ENCODE data around the gene ATP6V0A1. TPM values are rescaled to one million over a fixed set of nuclear protein-coding genes. Genes with fewer than 3 reads are reported as not detected.

Gene ATP6V0A1
- total and polyA plus RNA-seq, 3 donors from 2014 or later: 89.9 to 143 (median 131) TPM

DNA sequence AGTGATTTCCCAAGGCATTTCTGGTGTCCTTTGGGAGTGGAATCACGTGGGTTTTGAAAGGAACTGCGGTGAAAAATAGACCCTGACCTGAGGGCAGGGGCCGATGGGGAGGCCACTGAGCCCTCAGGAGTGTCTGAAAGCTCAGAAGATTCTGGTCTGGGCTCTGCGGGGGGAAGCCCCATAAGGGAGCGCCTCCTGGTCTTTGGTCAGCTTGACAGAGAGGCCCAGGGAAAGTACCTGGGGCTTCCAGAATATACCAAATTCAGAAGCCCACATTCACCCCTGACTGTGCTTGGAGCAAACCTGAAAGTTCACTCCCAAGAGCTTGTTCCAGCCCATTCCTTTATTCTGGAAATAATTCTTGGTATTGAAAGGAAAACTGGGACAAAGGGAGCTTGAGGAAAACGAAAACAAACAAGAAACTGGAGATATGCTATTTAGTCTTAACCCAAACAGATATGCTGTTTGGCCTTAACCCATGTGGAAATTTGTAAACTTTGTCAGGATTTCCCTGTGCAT is 54.1 kb downstream of the ATP6V0A1 start:
- no peak for TF ChIP-seq CTCF (IDR thresholded peaks at IDR 0.05)
- TF ChIP-seq POLR2A (IDR thresholded peaks at IDR 0.05): no peak
- Histone ChIP-seq H3K4me1 (peaks cover 54% of the 10 kb centered on the region), H3K36me3 (ENCODE audit: low read depth, missing control alignments) (no peaks in the 10 kb centered on the region), H3K27me3 (no peaks in the 10 kb centered on the region), H3K9me3 (no peaks in the 10 kb centered on the region), H3K4me3 (no peak overlapping the region), H3K27ac (peak overlapping the region; percentile 76 to 93)
- WGBS, 2 donors: 53 to 58% methylated on average over 6 of the region's 6 CpGs
- intact Hi-C loops (cut with DNase I; ENCODE audit: low total_unique reads): no loop called here
- no peak for DNase-seq

DNA sequence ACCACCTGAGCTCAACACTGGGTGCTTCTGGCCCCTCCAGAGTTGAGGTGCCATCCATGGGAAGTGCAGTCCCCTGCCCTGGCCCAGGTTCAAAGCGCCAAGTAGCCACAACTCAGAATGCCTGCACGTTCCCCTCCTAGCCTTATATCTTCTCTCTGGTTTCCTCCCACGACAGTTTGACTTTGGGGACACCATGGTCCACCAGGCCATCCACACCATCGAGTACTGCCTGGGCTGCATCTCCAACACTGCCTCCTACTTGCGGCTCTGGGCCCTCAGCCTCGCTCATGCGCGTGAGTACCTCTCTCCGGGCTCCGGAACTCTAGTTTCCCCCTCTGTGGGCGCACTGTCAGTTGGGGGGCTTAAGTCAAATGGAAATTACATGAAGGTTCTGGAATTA is 55.0 kb downstream of the ATP6V0A1 start:
- TF ChIP-seq POLR2A (IDR thresholded peaks at IDR 0.05): no peak
- no peak for TF ChIP-seq CTCF (IDR thresholded peaks at IDR 0.05)
- Histone ChIP-seq H3K4me1 (peaks cover 63% of the 10 kb centered on the region), H3K27me3 (no peaks in the 10 kb centered on the region), H3K36me3 (ENCODE audit: low read depth, missing control alignments) (no peaks in the 10 kb centered on the region), H3K27ac (peak overlapping the region; percentile 71 to 93), H3K9me3 (no peaks in the 10 kb centered on the region), H3K4me3 (no peak overlapping the region)
- intact Hi-C loops (cut with DNase I; ENCODE audit: low total_unique reads): no loop called here
- DNase-seq: no peak
- 91 to 97% methylated on average over 11 of the region's 11 CpGs for WGBS, 2 donors

DNA sequence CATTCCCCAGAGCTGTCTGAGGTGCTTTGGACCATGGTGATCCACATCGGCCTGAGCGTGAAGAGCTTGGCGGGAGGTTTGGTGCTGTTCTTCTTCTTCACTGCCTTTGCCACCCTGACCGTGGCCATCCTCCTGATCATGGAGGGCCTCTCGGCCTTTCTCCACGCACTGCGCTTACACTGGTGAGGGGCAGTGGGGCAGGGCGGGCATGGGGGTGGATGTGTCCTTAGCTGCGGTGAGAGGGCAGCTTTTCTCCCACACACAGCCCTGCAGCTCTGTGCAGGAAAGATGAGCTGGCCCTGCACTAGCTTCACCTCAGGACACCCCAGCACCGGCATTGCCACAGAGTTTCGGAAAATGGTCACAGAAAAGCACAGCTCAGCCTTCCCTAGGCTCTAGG is 55.6 kb downstream of the ATP6V0A1 start:
- Histone ChIP-seq H3K4me1 (peaks cover 69% of the 10 kb centered on the region), H3K27ac (peak overlapping the region; percentile 71 to 93), H3K27me3 (no peaks in the 10 kb centered on the region), H3K9me3 (no peaks in the 10 kb centered on the region), H3K4me3 (no peak overlapping the region), H3K36me3 (ENCODE audit: low read depth, missing control alignments) (no peaks in the 10 kb centered on the region)
- no peak for DNase-seq
- intact Hi-C loops (cut with DNase I; ENCODE audit: low total_unique reads): no loop called here
- no peak for TF ChIP-seq POLR2A (IDR thresholded peaks at IDR 0.05)
- no peak for TF ChIP-seq CTCF (IDR thresholded peaks at IDR 0.05)
- 70 to 78% methylated on average over 8 to 11 of the region's 11 CpGs for WGBS, 2 donors

- WGBS, 2 donors: 46 to 69% methylated on average over 8 of the region's 8 CpGs
- intact Hi-C loops (cut with DNase I; ENCODE audit: low total_unique reads): loop anchor here (5.0 kb wide), 1 partner anchor 193 kb away; no protein-coding TSS in a partner anchor
- Histone ChIP-seq H3K9me3 (no peaks in the 10 kb centered on the region), H3K4me1 (peaks cover 75% of the 10 kb centered on the region), H3K36me3 (ENCODE audit: low read depth, missing control alignments) (no peaks in the 10 kb centered on the region), H3K4me3 (no peak overlapping the region), H3K27me3 (no peaks in the 10 kb centered on the region), H3K27ac (peak overlapping the region; percentile 71 to 93)
- DNase-seq: peak; percentile 51
- TF ChIP-seq CTCF (IDR thresholded peaks at IDR 0.05): no peak
- TF ChIP-seq POLR2A (IDR thresholded peaks at IDR 0.05): no peak
Observed at GRCh38 chr17:42514867-42515266, 56.2 kb downstream of the ATP6V0A1 start.

- Histone ChIP-seq H3K9me3 (no peaks in the 10 kb centered on the region), H3K27me3 (no peaks in the 10 kb centered on the region), H3K27ac (peak overlapping the region; percentile 93), H3K4me1 (peaks cover 91% of the 10 kb centered on the region), H3K36me3 (ENCODE audit: low read depth, missing control alignments) (no peaks in the 10 kb centered on the region), H3K4me3 (no peak overlapping the region)
- TF ChIP-seq CTCF (IDR thresholded peaks at IDR 0.05) (peak; percentile 94 to 97 (median 94)), POLR2A (IDR thresholded peaks at IDR 0.05) (no peak)
- intact Hi-C loops (cut with DNase I; ENCODE audit: low total_unique reads): loop anchor here (5.0 kb wide), 1 partner anchor 195 kb away; no protein-coding TSS in a partner anchor
- DNase-seq: peak; percentile 93
- WGBS, 2 donors: 18 to 31% methylated on average over 9 of the region's 9 CpGs
Observed at GRCh38 chr17:42517516-42517915, 58.8 kb downstream of the ATP6V0A1 start.

Measured in testis (tissue), 3 donors.